ENCODE data around the gene CHCHD6.

The CHCHD6 gene

GRCh38 chr3:126753191-126754160 lies 49.4 kb downstream of the CHCHD6 start:
- no peak overlapping the region for H3K4me3 ChIP-seq (ENCODE audit: low read length)
- TF ChIP-seq CTCF (IDR thresholded peaks at IDR 0.05; ENCODE audit: insufficient read depth, low read depth, low read length, missing control alignments), result no peak
- peak; percentile 95 for DNase-seq (ENCODE audit: low read depth)

GRCh38 chr3:126755866-126756265 lies 51.8 kb downstream of the CHCHD6 start:
- no peak for TF ChIP-seq CTCF (IDR thresholded peaks at IDR 0.05; ENCODE audit: insufficient read depth, low read depth, low read length, missing control alignments)
- no peak for DNase-seq (ENCODE audit: low read depth)
- no peak overlapping the region for H3K4me3 ChIP-seq (ENCODE audit: low read length)

- no peak for TF ChIP-seq CTCF (IDR thresholded peaks at IDR 0.05; ENCODE audit: insufficient read depth, low read depth, low read length, missing control alignments)
- DNase-seq (ENCODE audit: low read depth), result no peak
- H3K4me3 ChIP-seq (ENCODE audit: low read length), result no peak overlapping the region
These were observed 54.0 kb downstream of the CHCHD6 start for GRCh38 chr3:126758026-126758425.

- H3K4me3 ChIP-seq (ENCODE audit: low read length), result no peak overlapping the region
- no peak for TF ChIP-seq CTCF (IDR thresholded peaks at IDR 0.05; ENCODE audit: insufficient read depth, low read depth, low read length, missing control alignments)
- DNase-seq (ENCODE audit: low read depth), result no peak
These were observed 54.8 kb downstream of the CHCHD6 start for GRCh38 chr3:126758882-126759281.

- TF ChIP-seq CTCF (IDR thresholded peaks at IDR 0.05; ENCODE audit: insufficient read depth, low read depth, low read length, missing control alignments), result no peak
- DNase-seq (ENCODE audit: low read depth), result no peak
- H3K4me3 ChIP-seq (ENCODE audit: low read length), result no peak overlapping the region
These were observed 56.5 kb downstream of the CHCHD6 start for GRCh38 chr3:126760541-126760940.

- no peak for DNase-seq (ENCODE audit: low read depth)
- TF ChIP-seq CTCF (IDR thresholded peaks at IDR 0.05; ENCODE audit: insufficient read depth, low read depth, low read length, missing control alignments), result no peak
- no peak overlapping the region for H3K4me3 ChIP-seq (ENCODE audit: low read length)
These were observed 59.0 kb downstream of the CHCHD6 start for GRCh38 chr3:126763035-126763434.

Measured in epithelial cell of esophagus (primary cell).